GM19463 (cell line): ENCODE results near the gene SPEN.

Experiments
- ATAC-seq: cut with Tn5 transposase; IDR thresholded peaks from one replicate; pipeline ENCODE4 v1.9.1; 2021; ENCODE audit warnings: mild to moderate bottlenecking, moderate library complexity; ENCODE audit not compliant: unreplicated experiment

Gene SPEN

DNA sequence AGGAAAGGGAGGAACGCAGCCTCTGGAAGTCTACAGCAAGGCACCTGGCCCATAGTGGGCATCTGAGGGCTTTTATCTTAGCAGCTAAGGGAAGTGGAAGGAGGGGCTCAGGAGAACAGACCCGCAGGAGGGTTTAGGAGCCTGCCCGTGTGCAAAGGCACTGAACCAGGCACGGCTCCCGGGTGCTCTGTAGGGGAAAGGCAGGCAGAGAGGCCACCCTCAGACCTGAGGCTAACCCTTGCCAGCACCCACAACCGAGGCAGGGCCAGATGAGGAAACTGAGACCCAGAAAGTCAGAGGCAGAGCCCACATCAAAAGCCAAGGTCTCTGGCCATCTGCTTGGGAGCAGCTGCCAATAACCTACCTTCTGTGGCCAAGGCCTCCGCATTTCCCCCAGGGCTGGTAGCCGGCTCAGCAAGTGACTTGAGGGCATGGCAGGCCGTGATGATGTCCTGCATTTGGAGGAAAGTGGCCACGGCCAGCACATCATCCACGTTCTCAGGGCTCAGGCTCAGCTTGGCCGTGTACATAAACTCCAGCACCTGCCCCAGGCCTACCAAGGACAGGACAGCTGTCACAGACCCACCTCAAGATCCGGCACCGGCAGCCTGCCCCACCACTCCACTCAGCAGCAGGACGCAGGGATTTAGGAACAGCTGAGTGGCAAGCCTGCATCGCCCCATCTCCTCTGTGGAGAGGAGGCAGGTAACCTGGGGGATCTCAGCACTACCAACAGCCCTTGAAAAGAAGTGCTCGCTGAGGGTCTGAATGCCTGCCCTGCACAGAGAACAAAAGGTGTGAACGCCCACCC lies 99.3 kb downstream of the SPEN start:
- no peak for ATAC-seq

DNA sequence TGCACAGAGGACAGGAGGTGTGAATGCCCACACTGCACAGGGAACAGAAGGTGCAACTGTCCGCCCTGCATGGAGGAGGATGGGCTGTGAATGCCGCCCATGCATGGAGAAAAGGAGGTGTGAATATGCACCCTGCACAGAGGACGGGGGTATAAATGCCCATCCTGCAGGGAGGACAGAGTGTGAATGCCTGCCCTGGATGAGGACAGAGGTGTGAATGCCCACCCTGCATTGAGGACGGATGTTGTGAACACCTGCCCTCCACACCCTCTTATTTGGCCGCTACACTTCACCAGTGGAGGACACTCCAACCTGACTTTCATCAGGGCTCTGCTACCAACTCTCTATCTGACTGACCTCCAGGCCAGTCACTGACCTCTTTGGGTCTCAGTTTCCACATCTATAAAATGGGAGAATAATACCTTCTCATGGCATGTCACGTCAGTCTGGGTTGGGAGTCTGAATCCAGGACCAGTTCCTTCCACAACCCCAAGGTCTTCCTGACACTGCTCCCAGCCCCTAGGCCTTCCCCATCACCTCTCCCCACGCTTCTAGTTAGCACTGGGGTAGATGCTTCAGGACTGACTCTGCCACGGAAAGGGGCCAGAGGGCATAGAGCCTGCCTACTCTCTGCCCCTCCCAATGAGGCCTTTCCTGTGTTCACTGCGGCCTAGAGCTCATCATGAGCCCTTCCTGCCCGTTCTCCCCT lies 100.0 kb downstream of the SPEN start:
- ATAC-seq = no peak

DNA sequence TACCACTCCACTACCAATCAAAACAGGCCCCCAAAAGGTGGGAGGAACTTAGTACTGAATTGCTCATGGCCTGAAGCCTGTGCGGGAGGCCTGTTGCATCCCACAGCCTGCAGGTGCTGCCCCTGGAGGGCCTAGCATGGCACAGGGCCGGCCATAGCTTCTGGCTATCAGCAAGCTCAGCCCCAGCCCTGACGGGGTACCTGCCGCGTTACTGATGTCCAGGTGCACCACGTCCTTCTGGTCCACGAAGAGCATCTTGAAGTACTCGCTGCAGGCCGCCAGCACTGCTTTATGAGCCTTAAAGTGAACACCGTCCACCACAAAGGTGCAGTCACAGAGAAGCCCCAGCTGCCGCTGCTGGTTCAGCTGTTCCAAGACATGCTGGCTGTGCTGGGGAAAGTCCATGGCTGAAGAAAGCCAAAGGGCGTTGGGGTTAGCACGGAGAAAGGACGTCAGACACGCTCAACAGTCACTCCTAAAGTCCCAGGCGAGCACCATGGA lies 100.6 kb downstream of the SPEN start:
- no peak for ATAC-seq

DNA sequence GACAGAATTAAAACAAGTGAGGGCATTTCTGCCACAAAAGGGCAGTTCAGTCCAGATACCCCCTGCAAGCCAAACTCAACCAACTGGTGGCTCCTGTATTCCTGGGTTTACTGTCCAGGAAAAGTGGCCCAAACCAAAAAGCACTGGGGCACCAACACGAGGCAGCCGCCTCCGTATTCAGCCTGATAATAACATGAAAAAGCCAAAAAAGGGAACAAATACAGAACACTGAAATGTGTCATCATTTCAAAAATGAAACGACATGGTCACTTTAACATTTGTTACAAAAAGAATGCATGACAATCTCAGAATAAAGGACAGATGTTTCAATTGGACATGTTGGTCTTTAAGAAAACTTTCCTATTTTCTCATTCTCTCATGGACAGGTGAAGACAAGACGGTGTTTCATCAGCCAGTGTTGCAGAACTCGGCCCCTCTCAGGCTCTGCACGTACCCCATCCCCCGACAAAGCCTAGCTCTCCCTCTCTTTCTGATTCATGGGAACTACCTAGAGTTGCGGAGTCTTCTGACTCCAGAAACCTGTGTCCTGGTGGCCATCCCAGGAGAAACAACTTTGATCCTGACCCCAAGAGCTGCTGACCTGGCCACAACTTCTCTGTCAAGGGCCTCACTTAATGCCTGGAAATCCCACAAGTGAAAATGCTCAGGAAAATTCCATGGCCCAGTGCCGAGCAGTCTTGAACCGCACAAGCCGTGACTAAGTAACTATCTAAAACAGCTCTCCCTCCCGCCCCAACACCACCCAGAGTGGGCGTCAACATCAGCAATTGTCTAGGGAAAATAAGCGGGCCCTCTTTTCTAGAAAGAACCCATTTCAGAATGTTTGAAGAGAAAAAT lies 101.3 kb downstream of the SPEN start:
- ATAC-seq = no peak

DNA sequence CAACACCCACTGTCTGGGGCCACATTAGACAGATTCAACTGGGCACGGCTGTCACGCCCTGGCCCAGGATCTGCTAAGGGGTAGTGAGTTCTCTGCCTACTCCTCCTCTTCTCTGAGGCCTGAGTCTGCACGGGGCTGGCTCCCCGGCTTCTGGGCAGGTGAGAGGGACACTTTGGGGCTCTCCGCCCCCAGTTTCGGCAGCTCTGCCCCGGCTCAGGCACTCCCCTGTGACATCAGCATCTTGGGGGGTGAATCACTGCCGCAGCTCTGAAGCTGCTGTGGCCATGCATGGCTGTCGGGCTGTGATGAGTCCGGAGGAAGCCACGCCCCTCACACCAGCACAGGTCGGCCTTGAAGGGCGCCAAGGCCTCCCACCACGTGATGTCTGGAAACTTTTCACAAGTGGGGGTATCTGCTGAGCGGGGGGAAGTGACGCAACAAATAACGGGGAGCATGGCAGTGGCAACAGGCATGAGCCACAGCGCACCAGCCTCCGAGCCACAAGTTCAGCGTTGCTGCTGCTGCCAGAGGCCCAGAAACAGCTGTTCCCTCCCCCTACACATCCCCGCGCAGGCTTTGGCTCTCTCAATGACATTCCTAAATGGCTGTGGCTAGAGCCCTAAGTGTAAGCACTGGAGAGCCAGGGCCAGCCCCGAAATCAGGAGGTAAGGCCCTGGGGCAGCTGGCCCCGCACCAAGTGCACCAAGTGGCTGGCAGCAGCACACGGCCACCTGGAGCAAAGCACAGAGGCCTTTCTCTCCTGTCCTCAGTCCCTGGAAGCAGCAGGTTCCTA lies 102.1 kb downstream of the SPEN start:
- ATAC-seq = peak; percentile 40

DNA sequence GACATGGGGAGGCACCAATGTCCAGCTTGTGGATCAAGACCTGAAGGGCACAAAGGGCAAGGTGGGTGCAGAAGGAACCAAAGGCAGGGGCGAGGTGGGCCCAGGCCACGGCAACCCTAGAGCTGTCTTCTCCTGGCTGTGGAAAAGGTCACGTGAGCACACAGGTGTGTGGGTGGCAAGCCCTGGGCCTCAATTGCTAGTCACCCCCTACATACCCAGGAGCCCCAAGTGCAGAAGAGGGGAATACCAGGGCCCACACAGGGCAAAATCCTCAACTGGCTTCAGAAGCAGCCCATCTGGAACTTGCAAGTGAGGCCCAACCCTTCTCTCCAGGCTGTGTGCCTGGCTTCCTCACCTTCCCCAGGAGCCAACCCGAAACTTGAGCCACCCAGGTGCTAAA lies 102.8 kb downstream of the SPEN start:
- no peak for ATAC-seq

DNA sequence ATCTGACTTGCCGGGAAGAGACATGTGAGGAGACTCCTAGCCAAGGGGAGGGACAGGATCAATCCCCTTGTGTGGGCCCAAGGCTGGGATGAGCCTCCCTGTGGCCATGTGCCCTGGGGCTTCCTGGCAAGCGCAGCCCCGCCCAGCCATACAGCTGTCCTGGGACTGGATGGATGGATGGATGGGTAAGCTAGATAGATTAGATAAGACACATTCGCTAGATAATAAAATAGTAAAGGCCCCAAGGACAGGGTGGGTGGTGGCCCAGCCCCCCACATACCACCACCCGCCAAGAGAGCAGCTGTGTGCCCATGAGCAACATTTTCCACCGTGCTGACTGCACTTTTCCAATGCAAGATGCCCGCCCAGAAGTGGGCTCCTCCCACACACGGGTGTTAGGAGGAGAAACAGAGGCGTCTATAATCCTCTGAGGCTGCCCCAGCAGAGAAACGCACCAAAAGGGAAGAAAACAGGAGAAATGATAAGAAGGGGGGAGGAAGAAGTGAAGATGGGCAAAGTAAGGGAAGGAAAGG lies 103.3 kb downstream of the SPEN start:
- ATAC-seq = no peak

DNA sequence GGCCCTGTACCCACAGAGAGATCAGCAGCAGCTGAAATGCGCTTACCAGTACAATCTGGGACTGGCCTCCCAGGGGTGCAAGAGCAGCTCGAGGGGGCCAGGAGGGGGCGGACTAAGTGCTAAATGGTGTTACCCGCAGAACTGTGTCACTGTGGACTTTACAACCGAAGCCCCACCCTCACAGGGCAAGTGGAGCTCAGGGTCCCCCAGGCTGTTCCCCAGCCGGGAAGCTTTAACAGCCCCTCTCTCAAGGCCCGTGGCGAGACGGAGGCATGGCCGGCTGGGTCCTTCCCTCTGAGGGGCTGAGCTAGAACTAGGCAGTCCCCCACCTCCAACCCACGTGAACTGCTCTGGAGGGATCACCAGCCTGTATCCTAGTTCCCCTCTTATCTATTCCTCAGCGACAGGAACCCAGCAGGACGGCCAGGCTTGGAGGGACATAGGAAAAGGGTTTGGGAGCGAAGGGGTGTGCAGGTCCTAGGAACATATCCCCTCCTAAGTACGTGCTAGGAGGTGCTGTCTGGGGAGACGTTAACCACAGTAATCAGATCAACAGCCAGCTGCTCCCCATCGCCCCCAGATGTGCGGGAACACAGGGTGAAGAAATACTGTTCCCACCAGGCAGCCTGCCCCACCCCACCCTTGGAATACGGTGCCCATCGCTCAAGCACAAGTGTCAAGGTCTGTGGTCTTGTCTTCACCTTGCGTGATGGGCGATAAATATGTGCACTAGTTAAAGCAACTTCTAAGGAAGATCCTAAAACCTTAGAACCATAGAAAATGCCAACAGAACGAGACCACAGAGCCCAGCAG lies 104.0 kb downstream of the SPEN start:
- ATAC-seq = no peak

DNA sequence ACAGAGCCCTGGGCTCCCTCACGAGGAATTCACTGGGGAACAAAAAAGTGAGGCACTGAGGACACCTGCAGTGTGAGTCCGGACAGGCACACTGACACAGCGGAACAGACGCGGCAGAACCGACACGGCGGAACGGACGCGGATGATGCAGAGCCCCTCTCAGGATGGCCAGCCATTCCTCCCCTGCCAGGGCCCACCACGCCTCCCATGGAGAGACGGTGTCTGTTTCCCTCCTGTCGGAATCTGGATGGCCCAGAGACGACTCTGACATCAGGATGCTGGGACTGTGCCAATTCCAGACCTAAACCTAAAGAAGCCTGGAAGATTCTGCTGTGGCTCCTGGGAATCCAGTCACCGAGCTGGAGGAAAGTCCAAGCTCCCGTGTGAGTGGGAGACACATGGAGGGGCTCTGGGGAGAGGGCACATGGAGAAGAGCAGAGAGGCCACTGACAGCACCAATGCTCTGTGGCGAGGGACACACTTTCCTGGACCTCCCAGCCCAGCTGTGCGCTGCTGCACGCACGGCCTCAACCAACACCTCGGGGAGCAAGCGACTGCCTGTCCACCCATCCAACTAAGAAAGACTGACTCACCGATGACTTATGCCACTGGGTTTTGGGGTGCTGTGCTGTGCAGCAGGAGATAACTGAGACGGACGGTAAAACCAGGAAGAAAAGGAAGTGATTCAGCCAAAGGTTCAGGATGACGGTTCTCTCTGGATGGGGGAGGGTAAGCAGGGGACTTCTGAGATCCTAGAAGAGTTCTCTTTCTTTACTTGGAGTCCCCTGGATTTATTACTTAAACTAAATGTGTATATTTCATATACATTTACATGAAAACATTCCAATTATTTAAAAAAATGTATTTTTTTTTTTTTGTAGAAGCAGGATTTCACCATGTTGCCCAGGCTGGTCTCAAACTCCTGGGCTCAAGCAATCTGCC lies 105.1 kb downstream of the SPEN start:
- no peak for ATAC-seq

DNA sequence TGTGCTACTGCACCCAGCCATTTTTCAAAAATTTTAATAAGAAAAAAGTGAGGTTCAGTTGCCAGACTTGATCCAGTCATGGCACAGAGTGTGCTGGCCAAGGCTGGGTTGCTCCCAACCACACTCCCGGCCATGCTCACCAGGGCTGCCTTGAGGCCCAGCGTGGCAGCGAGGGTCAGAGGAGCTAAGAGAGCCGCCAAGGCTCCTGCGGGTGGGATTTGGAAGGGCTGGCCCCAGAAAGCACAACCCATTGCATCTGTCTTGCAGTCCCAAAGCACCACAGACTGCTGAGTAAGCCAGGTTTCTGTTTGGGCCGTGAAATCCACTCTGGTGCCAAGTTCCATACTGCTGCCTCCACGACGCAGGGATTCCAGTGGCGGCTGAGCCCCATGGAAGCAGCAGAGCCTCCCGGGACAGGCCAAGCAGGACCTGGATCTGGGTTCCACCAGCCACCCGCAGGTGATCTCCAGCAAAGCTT lies 105.8 kb downstream of the SPEN start:
- ATAC-seq = no peak

DNA sequence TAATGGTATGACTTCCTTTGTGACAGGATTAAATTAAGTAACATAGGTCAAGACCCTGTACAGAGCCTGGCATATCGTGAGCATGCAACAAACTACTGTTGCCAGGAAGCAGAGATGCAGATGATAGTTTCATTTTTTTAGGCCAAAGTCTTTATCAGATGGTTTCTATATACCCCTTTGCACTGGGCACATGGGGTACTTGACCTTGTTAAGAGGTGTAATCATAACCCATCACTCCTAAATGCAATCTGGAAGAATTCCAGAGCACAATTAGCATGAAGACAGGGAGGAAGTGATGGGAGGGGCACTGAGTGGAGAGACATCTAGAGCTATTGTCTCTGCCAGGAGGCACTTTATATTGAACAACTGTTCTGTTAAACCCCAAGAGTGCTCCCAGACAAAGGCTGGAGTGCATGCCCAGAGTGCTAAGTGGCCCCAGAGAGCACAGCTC lies 106.3 kb downstream of the SPEN start:
- ATAC-seq = no peak

DNA sequence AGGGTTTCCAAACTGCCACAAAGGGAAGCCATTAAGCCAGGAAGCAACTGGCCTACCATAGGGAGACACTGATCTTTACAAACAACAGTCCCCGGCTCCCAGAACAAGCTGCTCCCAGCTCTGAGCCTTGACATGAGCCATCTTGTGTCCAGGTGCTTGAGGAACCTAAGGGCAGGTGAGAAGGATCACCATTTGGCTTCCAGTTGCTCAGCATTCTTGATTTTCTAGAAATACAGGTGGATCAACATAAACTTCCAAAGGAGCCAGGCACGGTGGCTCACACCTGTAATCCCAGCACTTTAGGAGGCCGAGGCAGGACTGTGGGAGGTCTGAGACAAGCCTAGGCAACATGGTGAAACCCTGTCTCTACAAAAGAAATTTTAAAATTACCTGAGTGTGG lies 106.8 kb downstream of the SPEN start:
- ATAC-seq = no peak

DNA sequence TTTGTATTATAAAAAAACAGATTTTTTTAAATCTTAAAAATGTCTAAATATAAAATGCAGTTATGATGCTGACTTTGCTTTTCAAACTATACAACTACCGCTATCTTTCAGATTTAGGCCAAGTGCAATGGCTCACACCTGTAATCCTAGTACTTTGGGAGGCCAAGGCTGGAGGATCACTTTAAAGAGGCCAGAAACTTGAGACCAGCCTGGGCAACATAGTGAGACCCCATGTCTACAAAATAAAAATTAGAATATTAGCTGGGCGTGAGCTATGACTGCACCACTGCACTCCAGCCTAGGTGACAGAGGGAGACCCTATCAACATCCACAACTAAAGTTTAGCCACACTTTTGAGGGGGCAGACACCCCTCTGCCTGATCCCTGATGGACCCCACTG lies 108.0 kb downstream of the SPEN start:
- no peak for ATAC-seq

DNA sequence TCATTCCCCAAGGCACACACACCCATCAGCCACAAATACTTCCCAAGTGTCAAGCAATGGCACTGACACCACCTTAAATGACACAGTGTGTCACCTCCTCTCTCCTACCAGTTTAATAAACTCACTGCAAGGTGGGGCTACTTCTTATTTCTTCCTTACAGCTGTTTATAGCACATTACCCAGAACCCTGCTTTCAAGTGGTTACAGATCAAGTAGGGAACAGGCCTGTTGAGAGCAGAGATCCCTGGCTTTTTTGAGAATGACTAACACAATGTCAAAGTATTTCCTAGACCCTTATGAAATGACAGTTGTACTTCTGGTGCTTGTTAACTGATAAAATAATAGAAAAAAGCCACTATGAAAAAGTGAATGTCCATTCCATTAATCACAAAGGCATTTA lies 108.6 kb downstream of the SPEN start:
- no peak for ATAC-seq

DNA sequence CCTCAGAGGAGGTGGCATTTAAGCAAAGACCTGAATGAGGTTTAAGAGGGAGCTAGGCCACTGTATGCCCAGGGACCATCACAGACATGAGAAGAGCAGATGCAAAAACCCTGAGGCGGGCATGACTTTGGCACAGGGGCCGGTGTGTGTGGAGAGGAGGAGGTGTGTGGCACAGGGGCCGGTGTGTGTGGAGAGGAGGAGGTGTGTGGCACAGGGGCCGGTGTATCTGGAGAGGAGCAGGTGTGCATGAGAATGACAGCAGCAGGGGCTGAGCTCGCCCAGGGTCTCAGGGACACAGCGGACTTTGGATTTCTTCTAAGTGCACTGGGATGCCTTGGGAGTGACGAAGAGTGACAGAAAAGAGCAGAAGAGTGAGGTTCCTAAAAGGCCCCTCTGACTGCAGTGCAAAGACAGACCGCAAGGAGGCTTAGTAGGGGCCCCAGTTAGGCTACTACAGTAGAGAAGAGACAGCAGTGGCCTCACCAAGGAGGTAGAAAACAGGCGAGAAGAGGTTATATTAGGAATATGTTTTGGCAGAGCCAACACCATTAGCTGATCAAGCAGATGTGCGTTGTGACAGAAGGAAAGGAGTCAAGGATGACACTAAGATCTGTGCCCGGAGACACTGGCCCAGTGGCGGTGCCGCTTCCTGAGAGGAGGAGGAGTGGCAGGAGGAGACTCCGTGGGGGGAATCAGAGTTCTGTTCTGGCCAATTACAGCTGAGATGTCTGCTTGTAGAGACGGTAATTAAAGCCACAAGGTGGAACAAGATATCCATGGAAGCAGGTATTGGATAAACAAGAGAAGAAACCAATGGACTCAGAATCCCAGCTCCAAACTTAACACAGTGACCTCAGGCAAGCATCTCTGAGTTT lies 110.0 kb downstream of the SPEN start:
- ATAC-seq = no peak

DNA sequence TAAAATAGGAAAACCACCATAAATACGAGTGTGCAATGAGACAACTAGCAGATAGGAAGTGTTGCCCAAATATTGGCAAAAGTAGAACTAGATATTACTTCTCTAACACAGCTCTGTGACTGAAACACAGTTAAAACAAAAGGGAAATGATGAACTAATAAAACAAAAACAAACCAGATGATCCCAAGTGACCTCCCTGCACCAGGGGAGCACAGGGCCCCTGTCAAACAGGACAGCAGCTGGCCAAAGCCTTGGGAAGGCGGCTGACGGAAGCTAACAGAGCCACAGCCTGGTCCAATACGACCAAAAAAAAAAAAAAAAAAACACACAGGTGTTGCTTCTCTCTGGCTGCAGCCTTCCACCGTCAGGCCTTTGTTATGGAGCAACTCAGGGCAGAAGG lies 110.6 kb downstream of the SPEN start:
- ATAC-seq = no peak

DNA sequence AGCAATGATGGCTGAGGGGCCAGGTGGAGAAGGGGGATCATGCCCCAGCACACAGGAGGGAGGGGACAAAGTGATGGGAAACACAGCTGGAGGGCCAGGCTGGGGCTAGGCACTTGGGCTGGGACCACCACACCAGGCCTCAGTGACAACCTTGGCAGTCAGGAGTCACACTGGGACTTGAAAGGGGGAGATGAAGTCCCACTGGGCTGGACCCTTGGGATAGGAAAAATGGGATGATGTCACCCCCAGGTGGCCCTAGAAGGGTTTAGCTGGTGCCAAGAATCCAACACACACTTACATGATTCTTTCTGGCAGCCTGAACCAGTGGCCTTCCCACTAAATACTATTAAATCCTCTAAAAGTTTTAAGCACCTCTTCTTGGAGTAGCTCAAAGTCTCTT lies 111.3 kb downstream of the SPEN start:
- ATAC-seq = no peak
